Measurements from ENCODE around the gene PPP2R5E.

Gene PPP2R5E

GRCh38 chr14:63470962-63471793 is 72.0 kb downstream of the PPP2R5E start:
- DNase-seq (ENCODE audit: low spot score): no peak

GRCh38 chr14:63468294-63468693 is 74.9 kb downstream of the PPP2R5E start:
- no peak for DNase-seq (ENCODE audit: low spot score)

GRCh38 chr14:63467440-63468072 is 75.6 kb downstream of the PPP2R5E start:
- no peak for DNase-seq (ENCODE audit: low spot score)

- DNase-seq (ENCODE audit: low spot score): no peak
These were observed 77.8 kb downstream of the PPP2R5E start for GRCh38 chr14:63465347-63465746.

- DNase-seq (ENCODE audit: low spot score): peak; percentile 68
These were observed 82.4 kb downstream of the PPP2R5E start for GRCh38 chr14:63460680-63461369.

GRCh38 chr14:63459738-63460137 is 83.4 kb downstream of the PPP2R5E start:
- no peak for DNase-seq (ENCODE audit: low spot score)

- DNase-seq (ENCODE audit: low spot score): no peak
These were observed 85.7 kb downstream of the PPP2R5E start for GRCh38 chr14:63457498-63457897.

GRCh38 chr14:63454863-63455622 is 88.1 kb downstream of the PPP2R5E start:
- peak; percentile 34 for DNase-seq (ENCODE audit: low spot score)

- no peak for DNase-seq (ENCODE audit: low spot score)
These were observed 88.7 kb downstream of the PPP2R5E start for GRCh38 chr14:63454436-63454835.

- DNase-seq (ENCODE audit: low spot score): peak; percentile 81
These were observed 89.7 kb downstream of the PPP2R5E start for GRCh38 chr14:63453443-63453936.

- no peak for DNase-seq (ENCODE audit: low spot score)
These were observed 90.4 kb downstream of the PPP2R5E start for GRCh38 chr14:63452796-63453195.

GRCh38 chr14:63448841-63449240 is 94.3 kb downstream of the PPP2R5E start:
- DNase-seq (ENCODE audit: low spot score): no peak

GRCh38 chr14:63444588-63444987 is 98.6 kb downstream of the PPP2R5E start:
- DNase-seq (ENCODE audit: low spot score): no peak

GRCh38 chr14:63443988-63444387 is 99.2 kb downstream of the PPP2R5E start:
- DNase-seq (ENCODE audit: low spot score): no peak

GRCh38 chr14:63443361-63443760 is 99.8 kb downstream of the PPP2R5E start:
- no peak for DNase-seq (ENCODE audit: low spot score)

- peak; percentile 42 for DNase-seq (ENCODE audit: low spot score)
These were observed 105.0 kb downstream of the PPP2R5E start for GRCh38 chr14:63438065-63438757.

GRCh38 chr14:63436286-63437098 is 106.7 kb downstream of the PPP2R5E start:
- DNase-seq (ENCODE audit: low spot score): no peak

- no peak for DNase-seq (ENCODE audit: low spot score)
These were observed 107.3 kb downstream of the PPP2R5E start for GRCh38 chr14:63435838-63436237.

GRCh38 chr14:63435204-63435603 is 108.0 kb downstream of the PPP2R5E start:
- no peak for DNase-seq (ENCODE audit: low spot score)

- DNase-seq (ENCODE audit: low spot score): no peak
These were observed 110.2 kb downstream of the PPP2R5E start for GRCh38 chr14:63432888-63433552.

All from hematopoietic multipotent progenitor cell treated with erythropoietin and hydrocortisone succinate and interleukin-3 and kit ligand, for 17 days (in vitro differentiated cells).